ENCODE data around the gene NTRK2. TPM values are rescaled to one million over a fixed set of nuclear protein-coding genes. Genes with fewer than 3 reads are reported as not detected.

The NTRK2 gene
- total and polyA plus RNA-seq, 10 of the 15 experiments (the other 5 are each of a cell fraction or from before 2014, with no cell fraction given) = 0.42 to 4.6 (median 0.65) TPM

- no peak for ATAC-seq
- Histone ChIP-seq H2AFZ (ENCODE audit: control insufficient read depth, low read depth, low read length) (no peak overlapping the region), H3K9ac (ENCODE audit: control insufficient read depth, insufficient read depth, low read length) (no peak overlapping the region), H3K27me3 (replicated peaks in 1 of 2; ENCODE audit: control insufficient read depth in 2 of 2, insufficient read depth in 2 of 2, low read length in 1 of 2) (no peaks in the 10 kb centered on the region; a peak in 1 of 4 replicates), H3K4me1 (ENCODE audit: control insufficient read depth, insufficient read depth, low read length) (no peaks in the 10 kb centered on the region), H3K27ac (ENCODE audit: control insufficient read depth, insufficient read depth) (no peak overlapping the region), H3K79me2 (ENCODE audit: control insufficient read depth, insufficient read depth, low read length) (no peaks in the 10 kb centered on the region), H3K36me3 (ENCODE audit: control insufficient read depth in 2 of 2, insufficient read depth in 2 of 2, low read length in 1 of 2) (no peaks in the 10 kb centered on the region), H3K4me3 (no peak overlapping the region), H3K4me2 (ENCODE audit: control insufficient read depth, insufficient read depth) (no peak overlapping the region), H4K20me1 (ENCODE audit: control insufficient read depth, insufficient read depth) (no peaks in the 10 kb centered on the region), H3K9me3 (replicated peaks; ENCODE audit: control insufficient read depth, insufficient read depth, low read length) (no peaks in the 10 kb centered on the region; the same call in 2 of the 3 replicates)
- intact Hi-C loops (cut with micrococcal nuclease; ENCODE audit: unreplicated experiment) = loop anchor here (5.0 to 10.0 kb wide), 3 partner anchors 168 to 305 kb away; no protein-coding TSS in a partner anchor
- in situ Hi-C loops (cut with MboI) = loop anchor here (5.0 to 10.0 kb wide), 3 partner anchors 253 to 548 kb away; no protein-coding TSS in a partner anchor
- ChIA-PET RAD21 (ENCODE audit: unreplicated experiment) (interaction anchor here (1.0 kb wide), 2 partner anchors 253 to 553 kb away, joined by 3 to 4 read pairs; no protein-coding TSS in a partner anchor), POLR2A (no interaction called here), SMC1A (ENCODE audit: uncharacterized antibody, unreplicated experiment) (interaction anchor here (0.9 to 4.8 kb wide), 3 partner anchors 16 to 525 kb away, joined by 3 to 29 read pairs (median 3); no protein-coding TSS in a partner anchor), CTCF (interaction anchor here (1.3 to 3.3 kb wide), 6 partner anchors 9 to 553 kb away, joined by 3 to 17 read pairs (median 4); no protein-coding TSS in a partner anchor)
- no peak for DNase-seq (ENCODE audit: low read depth, low spot score)
- no TSS peak for BruUV-seq (replicated peaks)
- WGBS (ENCODE audit: insufficient coverage, insufficient replicate concordance, low lambda C conversion rate, missing lambda C conversion rate) = 85% methylated on average over 5 of the region's 5 CpGs
- no peak for FAIRE-seq
- TF ChIP-seq ETV6 (conservative IDR thresholded peaks at IDR 0.05 in 1 of 2, IDR thresholded peaks at IDR 0.05 in 1 of 2; ENCODE audit: borderline replicate concordance in 1 of 2, low read depth in 1 of 2) (no peak), HDGF (IDR thresholded peaks at IDR 0.05) (no peak), ZBTB40 (IDR thresholded peaks at IDR 0.05; ENCODE audit: borderline replicate concordance) (no peak), MEF2A (IDR thresholded peaks at IDR 0.05; ENCODE audit: insufficient read depth, low read depth, low read length) (no peak), NKRF (conservative IDR thresholded peaks at IDR 0.05) (no peak), SUPT20H (IDR thresholded peaks at IDR 0.05; ENCODE audit: borderline replicate concordance, control insufficient read depth, low read depth, low read length) (no peak), ATF3 (IDR thresholded peaks at IDR 0.05; ENCODE audit: borderline replicate concordance, extremely low read depth, low read depth, low read length) (no peak), NFYB (IDR thresholded peaks at IDR 0.05; ENCODE audit: insufficient read depth, low read depth, low read length) (no peak), GABPA (IDR thresholded peaks at IDR 0.05; ENCODE audit: low read depth) (no peak), BMI1 (IDR thresholded peaks at IDR 0.05; ENCODE audit: borderline replicate concordance) (no peak), PAX8 (IDR thresholded peaks at IDR 0.05) (no peak), CBFB (IDR thresholded peaks at IDR 0.05; ENCODE audit: low read depth) (no peak), EED (IDR thresholded peaks at IDR 0.05; ENCODE audit: low read depth) (no peak), MLLT1 (IDR thresholded peaks at IDR 0.05) (no peak)
Observed at GRCh38 chr9:84949971-84950370, 280.4 kb downstream of the NTRK2 start.
